HG02678 (cell line): ENCODE measurements around the gene JCHAIN.
"Not testable (repeated sequence)": the region's sequence is repeated elsewhere in the genome, so short reads cannot be mapped to it uniquely, and the experiment has no call there.

Experiments
- ATAC-seq: cut with Tn5 transposase; IDR thresholded peaks from one replicate; pipeline ENCODE4 v1.9.1; 2021; ENCODE audit warnings: mild to moderate bottlenecking, moderate library complexity; ENCODE audit not compliant: unreplicated experiment

Gene JCHAIN

DNA sequence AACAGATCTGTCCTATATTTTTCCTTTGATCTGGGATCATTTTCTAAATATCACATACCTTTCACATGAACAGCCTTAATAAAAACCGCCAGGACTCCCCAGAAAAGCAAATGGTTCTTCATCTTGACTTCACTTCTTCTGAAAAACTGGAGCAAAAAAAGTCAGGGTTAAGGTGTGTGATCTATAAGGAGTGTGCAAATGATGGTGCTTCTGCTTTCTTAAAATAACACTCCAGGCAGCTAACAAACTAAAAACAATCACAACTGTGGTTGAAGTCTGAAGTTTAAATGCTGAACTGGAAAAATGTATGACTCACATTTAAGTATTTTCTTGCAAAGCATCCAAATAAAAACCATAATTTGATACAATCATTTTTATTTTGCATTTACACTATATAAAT, at the start of gene JCHAIN:
Gene JCHAIN, minus strand, starts transcription at position 140 of the 400 bp plus-strand sequence. Its CDS starts 18 bp downstream, at position 122.
- peak; percentile 55 for ATAC-seq

GRCh38 chr4:70715097-70715496, 48.8 kb upstream of the JCHAIN start:
- ATAC-seq = no peak

DNA sequence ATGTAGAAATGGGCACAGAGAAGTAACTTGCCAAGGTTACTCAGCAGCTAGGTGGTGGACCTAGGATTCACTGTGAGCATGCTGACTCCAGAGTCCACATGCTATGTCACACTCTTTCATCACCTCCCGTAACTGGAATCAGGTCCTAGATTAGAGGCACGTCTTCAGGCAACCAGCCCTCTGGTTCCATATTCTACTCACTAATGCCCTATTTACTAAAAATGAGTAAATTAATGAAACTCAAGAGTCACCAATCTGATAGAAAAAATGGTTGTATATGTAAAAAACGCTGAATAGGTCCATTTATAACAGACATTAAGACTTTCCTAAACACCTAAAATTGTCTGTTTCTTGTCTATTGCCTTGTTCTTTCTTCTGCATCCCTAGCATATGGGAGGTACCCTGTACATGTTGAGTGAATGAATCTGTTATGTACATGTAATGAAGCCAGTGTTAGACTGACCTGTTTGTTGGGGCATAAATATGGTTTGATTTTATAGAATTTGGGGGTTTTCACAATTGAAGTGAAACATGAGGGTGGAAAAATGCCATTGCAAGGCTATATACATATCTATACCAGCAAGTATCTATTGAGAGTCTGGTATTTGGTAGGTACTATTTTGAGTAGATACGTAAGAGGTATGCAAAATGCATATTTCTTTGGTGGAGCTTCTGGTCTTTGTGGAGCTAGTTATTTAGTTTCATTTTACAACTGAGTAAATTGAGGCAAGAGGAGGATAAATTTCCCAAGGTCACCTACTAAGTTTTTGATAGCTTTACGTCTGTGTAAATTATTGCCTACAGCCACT, 48.0 kb upstream of the JCHAIN start:
- peak; percentile 62 for ATAC-seq

DNA sequence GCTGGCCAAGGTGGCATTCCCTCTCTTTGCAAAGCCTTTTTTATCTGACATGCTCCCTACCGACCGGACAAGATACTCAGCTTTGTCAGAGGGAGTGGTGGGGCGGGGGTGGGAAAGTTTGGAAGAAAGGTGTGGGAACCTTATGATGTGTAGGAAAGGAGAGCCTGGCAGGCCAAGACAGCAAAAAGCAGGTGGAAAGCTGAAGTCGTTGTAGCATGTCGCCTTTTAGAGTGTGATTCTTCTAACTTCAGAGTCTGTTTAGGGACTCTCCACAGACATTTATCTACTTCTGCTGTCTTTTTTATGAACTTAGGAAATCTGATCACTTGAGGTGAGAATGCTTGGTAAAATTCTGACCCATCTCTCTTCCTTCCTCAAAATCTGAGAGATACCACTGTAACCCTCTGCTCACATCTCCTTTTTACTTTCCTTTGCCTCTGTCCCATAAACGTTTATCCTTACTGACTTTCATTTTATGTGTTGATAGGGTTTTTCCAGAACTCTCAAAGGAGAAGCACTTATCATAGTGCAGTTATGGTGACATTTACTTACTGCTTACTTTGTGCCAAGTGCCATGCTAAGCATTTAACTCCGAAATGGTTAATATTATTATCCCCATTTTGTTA, 47.3 kb upstream of the JCHAIN start:
- ATAC-seq = peak; percentile 35

DNA sequence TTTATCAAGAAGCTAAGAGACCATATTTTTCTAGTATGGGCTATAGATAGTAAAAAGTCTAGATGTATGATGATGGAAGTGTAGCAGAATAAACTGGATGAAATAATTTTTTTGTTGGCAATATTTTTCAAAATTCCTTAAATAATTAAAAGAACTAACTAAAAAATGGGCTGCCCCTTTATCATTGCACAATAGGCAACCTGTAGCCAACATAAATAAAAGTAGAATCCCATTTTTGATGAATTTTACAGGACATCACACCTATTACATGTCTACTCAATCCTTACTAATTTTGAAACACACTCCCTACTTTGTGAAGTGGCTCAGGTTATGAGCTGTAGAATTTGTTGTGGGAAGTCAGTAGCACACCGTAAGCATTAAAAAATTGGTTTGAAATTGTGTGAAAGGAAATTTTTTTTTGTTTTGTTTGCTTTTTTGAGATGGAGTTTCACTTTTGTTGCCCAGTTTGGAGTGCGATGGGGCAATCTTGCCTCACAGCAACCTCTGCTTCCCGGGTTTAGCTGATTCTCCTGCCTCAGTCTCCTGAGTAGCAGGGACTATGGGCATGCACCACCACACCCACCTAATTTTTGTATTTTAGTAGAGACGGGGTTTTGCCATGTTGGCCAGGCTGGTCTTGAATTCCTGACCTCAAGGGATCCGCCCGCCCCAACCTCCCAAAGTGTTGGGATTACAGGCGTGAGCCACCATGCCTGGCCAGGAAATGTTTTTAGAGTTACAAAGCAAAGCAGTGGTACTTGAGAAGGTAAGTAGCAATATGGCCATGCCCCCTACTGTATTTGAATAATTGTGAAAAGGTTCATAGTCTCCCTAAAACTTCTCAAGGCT, 46.5 kb upstream of the JCHAIN start:
- no peak for ATAC-seq

DNA sequence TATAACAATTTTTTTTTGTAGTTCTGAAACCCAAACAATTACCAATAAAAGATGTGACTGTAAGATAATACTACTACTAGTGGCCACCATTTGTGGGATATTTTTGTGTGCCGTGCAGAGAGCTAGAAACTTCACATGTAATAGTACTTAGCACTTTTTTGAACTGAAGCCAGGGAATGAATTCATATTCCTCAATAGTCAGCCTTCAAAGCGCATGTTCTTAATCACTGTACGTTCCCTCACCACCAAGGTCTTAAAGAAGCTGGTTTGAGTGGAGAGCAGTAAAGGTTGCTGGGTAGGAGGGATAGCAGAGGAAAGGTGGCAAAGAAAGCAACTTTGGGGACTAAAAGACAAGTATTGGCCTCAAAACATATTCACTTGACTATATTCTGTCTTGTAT, 45.8 kb upstream of the JCHAIN start:
- no peak for ATAC-seq

DNA sequence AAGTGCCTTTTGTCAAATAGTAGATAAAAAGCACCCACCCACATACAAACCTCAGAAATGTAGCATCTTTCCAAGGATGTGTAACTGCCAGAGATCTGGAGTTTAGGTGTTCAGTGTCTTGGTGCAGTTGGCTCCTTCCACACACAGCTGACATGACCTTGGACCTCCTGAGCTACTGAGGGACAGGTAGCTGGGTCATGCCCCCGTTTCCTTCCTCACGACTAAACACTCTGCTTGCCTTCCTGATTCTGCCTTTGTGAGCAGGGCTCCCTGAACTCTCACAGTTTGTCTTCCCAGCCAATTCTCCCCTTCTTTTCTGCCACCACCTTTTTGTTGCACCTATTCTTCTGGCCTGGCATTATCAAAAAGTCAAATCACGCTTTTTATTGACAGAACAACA, 45.3 kb upstream of the JCHAIN start:
- no peak for ATAC-seq

DNA sequence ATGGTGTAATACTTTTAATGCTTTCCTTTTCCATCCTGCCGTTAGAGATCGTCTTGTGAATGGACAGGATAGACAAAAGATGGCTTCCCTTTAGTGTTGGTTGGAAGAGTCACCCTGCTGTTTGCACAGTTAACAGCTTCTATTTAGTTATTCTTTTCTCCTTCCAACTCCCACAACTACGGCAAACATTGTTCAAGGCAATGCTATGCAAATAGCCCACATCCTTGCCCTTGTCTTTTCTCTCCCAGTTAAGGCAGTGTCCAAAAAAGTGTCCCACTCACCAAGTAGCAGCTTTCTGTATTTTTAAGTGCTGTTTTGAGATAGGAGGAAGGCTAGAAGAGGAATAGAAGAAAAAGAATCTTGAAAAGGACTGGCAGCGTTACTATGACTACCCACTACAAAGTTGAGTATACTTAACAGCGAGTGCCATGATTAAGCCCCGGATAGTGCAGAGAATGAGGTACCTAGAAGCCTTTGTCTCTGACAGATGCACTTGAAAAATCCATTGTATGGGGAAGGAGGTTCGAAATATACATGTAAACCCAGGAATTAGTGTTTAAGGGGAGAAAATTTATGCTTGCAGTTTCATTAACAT, 43.4 kb upstream of the JCHAIN start:
- no peak for ATAC-seq

- no peak for ATAC-seq
These were observed 40.2 kb upstream of the JCHAIN start for GRCh38 chr4:70706516-70706915.

- no peak for ATAC-seq
These were observed 39.7 kb upstream of the JCHAIN start for GRCh38 chr4:70706044-70706461.

DNA sequence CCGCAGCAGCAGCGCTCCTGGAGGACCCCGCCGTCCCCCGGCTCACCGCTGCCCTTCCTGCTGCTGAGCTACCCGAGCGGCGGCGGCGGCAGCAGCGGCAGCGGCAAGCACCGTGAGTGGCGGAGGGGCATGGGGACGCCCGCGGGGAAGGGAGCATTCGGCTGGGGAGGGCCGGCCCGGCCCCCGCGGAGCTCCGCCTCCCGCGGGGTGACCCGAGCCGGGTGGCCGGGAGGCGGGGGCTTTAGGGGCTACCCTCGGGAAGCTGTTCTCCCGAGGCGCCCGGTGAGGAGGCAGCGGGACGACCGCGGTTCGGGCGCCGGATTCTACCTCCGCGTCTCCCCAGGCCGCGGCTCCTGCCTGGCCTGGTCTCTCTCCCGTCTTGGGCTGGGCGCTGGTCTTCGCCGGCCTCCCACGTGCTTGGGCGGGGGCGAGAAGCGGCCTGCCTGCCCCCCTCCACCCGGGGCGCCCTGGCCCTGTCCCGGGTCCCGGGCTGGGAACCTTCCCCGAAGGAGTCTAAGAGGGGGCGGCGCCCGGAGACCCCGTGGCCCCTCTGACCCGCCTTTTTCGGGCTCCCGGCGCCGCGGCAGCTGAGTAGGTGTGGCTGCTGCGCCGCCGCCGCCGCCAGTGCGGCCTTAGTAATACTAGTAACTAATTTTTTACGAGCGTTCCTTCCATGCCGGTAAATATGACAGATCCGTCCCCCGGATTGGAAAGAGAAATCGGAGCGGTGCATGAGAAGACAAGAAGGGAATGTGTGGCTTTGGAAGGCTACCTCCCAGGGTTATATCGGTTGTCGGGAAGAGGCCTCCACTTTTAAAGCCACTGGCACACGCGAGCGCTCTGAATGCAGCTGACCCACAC, 39.1 kb upstream of the JCHAIN start:
- ATAC-seq = peak; percentile 59

- ATAC-seq = peak; percentile 37
These were observed 38.5 kb upstream of the JCHAIN start for GRCh38 chr4:70704931-70705182.

DNA sequence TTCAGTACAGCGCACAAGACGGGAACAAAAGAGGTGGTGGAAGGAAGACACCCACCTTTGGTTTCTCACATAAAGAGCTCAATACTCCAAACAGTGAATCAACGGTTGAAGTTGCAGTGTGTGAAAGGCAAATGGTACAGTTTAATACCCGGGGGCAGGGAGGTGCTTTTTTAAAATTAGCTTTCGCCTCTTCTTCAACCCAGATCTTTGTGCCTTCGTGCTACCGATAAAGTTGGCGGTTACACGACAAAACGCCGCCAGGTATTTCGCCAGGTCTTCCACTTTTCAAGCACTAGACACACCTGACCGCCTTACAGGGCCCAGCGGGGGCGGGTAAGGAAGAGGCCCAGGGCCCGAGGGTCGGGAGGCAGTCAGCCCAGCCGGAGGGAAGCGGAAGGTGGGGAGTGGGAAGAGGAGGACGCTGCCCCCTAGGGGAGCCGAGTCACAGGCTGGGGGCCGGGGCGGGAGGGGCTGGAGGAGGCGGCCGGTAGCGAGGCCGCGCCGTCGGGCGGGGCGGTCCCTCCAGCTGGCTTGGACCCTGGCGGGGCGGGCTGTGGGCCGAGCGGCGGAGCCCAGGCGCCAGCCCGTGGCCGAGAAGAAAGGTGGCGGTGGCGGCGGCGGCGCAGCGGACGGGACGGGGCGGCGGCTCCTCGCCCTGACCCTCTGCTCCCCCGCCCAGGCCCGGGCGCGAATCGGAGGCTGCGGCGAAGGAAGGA, 38.1 kb upstream of the JCHAIN start:
- ATAC-seq = peak; percentile 65

GRCh38 chr4:70703619-70704214, 37.4 kb upstream of the JCHAIN start:
- no peak for ATAC-seq

- not testable (repeated sequence) for ATAC-seq
These were observed 36.3 kb upstream of the JCHAIN start for GRCh38 chr4:70702592-70702991.

DNA sequence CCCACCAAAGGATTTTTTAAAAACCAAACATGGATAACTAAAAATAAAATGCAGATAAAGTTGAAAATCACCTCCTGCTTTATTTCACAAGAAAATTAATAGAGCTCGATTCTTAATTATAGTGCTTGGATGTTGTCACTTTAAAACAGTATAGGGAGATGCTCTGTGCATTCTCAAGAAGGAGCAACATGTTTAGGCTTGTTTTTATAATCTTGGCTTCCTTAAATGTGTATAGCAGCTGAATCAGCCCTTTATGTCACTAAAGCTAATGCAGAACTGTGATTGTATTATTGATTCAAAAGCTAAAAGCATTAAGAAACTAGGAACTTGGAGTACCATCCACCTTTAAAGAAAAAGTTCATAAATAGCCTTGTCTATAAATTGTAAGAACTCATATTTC, 35.0 kb upstream of the JCHAIN start:
- ATAC-seq = no peak

- ATAC-seq = no peak
These were observed 34.4 kb upstream of the JCHAIN start for GRCh38 chr4:70700712-70701111.

DNA sequence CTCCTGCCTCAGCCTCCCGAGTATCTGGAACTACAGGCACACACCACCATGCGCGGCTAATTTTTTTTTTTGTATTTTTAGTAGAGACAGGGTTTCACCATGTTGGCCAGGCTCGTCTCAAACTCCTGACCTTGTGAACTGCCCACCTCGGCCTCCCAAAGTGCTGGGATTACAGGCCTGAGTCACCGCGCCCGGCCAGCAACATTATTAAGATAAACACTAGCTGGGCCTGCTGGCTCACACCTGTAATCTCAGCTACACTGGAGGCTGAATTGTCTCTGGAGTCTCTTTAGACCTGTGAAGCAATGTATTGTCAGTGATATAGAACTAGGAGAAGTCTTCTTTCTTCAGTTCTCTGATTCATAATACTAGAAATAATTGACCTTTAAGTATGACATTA, 32.1 kb upstream of the JCHAIN start:
- not testable (repeated sequence) for ATAC-seq

DNA sequence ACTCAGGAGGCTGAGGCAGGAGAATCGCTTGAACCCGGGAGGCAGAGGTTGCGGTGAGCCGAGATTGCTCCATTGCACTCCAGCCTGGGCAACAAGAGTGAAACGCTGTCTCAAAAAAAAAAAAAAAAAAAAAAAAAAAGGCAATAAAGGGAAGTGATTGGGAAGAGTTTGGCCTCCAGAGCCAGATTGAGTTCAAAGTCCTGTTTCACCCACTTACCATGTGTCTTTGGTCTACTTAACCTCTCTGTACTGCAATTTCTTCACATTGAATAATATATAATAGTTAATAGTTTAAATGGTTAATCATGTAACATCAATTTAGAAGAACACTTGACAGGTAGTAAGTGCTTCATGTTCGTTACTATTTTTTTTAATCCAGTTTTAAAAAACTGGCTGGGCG, 28.3 kb upstream of the JCHAIN start:
- ATAC-seq = not testable (repeated sequence)
